Mesodermal cell (in vitro differentiated cells): ENCODE measurements around the gene FGF2.
"Not testable (repeated sequence)": the region's sequence is repeated elsewhere in the genome, so short reads cannot be mapped to it uniquely, and the experiment has no call there.

ENCODE experiments used
- H3K27ac ChIP-seq: 2 replicates; pipeline ENCODE4 v1.7.0; 2013; ENCODE audit warnings: mild to moderate bottlenecking, low read depth, low read length, moderate library complexity; ENCODE audit not compliant: severe bottlenecking
- H3K36me3 ChIP-seq: 2 replicates; pipeline ENCODE4 v1.7.1; 2013; ENCODE audit warnings: mild to moderate bottlenecking, low read length, moderate library complexity; ENCODE audit not compliant: control insufficient read depth, insufficient read depth
- H3K4me1 ChIP-seq: one replicate; pipeline ENCODE4 v1.7.1; 2013; ENCODE audit warnings: mild to moderate bottlenecking, low read length; ENCODE audit not compliant: insufficient read depth, control insufficient read depth, poor library complexity, severe bottlenecking
- H3K4me3 ChIP-seq: 2 replicates; pipeline ENCODE4 v1.7.0; 2013; ENCODE audit warnings: low read length, control low read depth, mild to moderate bottlenecking; ENCODE audit not compliant: insufficient read depth, poor library complexity, severe bottlenecking; ENCODE audit errors: extremely low read depth
- H3K9me3 ChIP-seq: 2 replicates; pipeline ENCODE4 v1.7.1; 2013; ENCODE audit warnings: mild to moderate bottlenecking, low read length, moderate library complexity; ENCODE audit not compliant: control insufficient read depth
- WGBS, 2 experiments: methylation state at CpG; one replicate each; pipeline ENCODE4 v1.1.5; 2013; ENCODE audit warnings: missing lambda C conversion rate in 2 of 2; ENCODE audit not compliant: insufficient coverage in 2 of 2; 5-methylcytosine and 5-hydroxymethylcytosine counted together

The FGF2 gene

DNA sequence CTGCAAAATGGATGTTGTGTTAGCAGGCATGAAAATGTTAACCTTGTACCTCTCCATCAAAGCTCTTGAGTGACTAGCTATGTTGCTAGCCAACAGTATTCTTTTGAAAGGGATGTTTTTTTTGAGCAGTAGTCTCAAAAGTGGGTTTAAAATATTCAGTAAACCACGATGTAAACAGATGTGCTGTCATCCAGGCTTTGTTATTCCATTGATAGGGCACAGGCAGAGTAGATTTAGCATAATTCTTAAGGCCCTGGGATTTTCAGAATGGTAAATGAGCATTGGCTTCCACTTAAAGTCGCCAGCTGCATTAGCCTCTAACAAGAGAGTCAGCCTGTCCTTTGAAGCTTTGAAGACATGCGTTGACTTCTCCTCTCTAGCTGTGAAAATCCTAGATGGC, 18.4 kb downstream of the FGF2 start:
- Histone ChIP-seq H3K9me3 (peaks cover 8% of the 10 kb centered on the region), H3K36me3 (peaks cover 13% of the 10 kb centered on the region), H3K4me3 (no peak overlapping the region), H3K27ac (no peak overlapping the region), H3K4me1 (peaks cover 4% of the 10 kb centered on the region)
- 71 to 87% methylated on average over 3 of the region's 3 CpGs for WGBS, 2 experiments

DNA sequence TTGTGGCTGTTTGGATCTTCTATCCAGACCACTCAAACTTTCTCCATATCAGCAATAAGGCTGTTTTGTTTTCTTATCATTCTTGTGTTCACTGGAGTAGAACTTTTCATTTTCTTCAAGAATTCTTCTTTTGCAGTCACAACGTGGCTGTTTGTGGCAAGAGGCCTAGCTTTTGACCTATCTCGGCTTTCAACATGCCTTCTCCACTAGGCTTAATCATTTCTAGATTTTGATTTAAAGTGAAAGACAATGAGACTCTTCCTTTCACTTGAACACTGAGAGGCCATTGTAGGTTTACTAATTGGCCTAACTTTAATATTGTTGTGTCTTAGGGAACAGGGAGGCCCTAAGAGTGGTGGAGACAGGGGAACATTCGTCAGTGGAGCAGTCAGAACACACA, 19.1 kb downstream of the FGF2 start:
- Histone ChIP-seq H3K4me3 (no peak overlapping the region), H3K36me3 (peaks cover 6% of the 10 kb centered on the region), H3K9me3 (peaks cover 8% of the 10 kb centered on the region), H3K27ac (no peak overlapping the region), H3K4me1 (peaks cover 4% of the 10 kb centered on the region)
- WGBS, 2 experiments = no CpG with 5 or more reads among the region's 3 CpGs

DNA sequence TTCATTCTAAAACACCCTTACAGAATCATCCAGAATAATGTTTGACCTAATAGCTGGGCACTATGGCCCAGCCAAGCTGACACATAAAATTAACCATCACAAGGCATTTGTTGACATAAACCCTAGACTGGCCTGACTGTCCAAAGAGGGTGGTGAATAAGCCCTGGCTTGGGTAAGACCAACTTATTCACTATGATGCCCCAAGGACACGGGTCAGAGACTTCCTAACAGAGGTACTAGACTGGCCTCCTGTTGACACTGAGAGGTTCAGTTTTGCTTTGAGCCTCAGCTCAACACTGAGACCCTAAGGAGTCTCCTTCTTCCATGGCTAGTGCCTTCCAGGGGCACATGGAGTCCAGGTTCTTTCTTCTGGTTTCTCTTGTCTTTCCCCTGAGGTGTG, 21.3 kb downstream of the FGF2 start:
- H3K9me3 ChIP-seq = peaks cover 8% of the 10 kb centered on the region
- H3K36me3 ChIP-seq = peaks cover 3% of the 10 kb centered on the region
- peaks cover 2% of the 10 kb centered on the region for H3K4me1 ChIP-seq
- no peak overlapping the region for H3K27ac ChIP-seq
- 80 to 100% methylated on average over 1 of the region's 1 CpG for WGBS, 2 experiments
- H3K4me3 ChIP-seq = no peak overlapping the region

DNA sequence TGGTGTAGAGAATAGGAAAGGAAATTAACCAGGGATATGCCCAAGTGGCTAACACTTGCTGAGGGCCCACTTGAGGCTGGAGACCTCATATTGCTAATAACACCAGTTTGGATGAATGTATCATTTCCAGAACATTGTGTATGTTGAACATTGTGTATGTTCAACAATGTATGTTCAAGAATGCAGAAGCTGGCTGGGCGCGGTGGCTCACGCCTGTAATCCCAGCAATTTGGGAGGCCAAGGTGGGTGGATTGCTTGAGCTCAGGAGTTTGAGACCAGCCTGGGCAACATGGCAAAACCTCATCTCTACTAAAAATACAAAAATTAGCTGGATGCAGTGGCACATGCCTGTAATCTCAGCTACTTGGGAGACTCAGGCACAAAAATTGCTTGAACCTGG, 23.2 kb downstream of the FGF2 start:
- not testable (repeated sequence) for H3K4me3 ChIP-seq, H3K4me1 ChIP-seq, H3K36me3 ChIP-seq, H3K27ac ChIP-seq, H3K9me3 ChIP-seq
- WGBS, 2 experiments = no CpG with 5 or more reads among the region's 3 CpGs

DNA sequence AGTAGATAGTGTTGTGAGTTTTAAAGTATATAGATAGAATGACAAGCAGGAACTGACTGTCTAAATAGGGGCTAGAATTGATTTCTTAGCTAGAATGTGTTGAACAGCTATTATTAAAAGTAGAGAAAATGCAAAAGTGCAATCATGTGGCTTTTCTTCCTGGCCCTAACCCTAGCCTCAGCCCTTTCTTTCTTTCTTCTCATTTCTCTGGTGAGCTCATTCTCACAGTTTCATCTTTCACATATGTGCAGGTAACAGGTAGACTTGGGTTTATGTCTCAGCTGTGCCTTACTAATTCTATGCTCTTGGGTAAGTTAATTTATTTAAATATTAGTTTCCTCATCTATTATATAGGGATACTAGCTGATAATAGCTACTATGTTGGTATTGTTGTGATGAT, 24.9 kb downstream of the FGF2 start:
- H3K36me3 ChIP-seq = peaks cover 3% of the 10 kb centered on the region

GRCh38 chr4:122854447-122855352, 28.1 kb downstream of the FGF2 start:
- Histone ChIP-seq H3K4me1 (no peaks in the 10 kb centered on the region), H3K4me3 (no peak overlapping the region), H3K27ac (no peak overlapping the region), H3K9me3 (no peaks in the 10 kb centered on the region), H3K36me3 (no peaks in the 10 kb centered on the region)
- WGBS, 2 experiments = 92 to 94% methylated on average over 6 of the region's 10 CpGs

More for the DNA sequence above, 24.9 kb downstream of the FGF2 start:
- Histone ChIP-seq H3K4me1 (no peaks in the 10 kb centered on the region), H3K4me3 (no peak overlapping the region), H3K27ac (no peak overlapping the region), H3K9me3 (peaks cover 8% of the 10 kb centered on the region)

DNA sequence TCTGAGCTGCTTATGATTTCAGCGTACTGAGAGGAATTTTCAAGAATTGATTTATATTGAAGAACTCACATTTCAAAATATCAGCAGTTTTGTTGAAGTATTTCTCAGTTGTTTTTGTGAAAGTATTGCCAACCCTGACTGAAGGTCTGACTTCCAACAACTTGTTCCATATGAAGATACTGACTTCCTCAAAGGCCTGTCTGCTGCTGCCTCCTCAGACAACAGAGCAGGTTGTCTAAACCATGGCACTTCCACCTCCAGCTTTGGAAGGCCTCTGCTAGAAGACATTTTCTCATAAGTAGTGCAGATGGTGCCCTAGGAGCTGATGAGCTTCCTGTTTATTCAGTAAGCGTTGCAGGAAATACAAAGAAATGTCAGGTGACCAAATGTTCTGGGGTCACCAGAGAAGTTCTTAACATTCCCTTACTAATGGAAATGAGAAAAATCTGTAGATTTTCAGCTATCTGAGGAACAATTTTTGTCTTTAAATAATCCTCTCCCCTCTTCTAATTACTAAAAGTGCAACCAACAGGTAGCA, 28.8 kb downstream of the FGF2 start:
- no peaks in the 10 kb centered on the region for H3K9me3 ChIP-seq
- H3K4me1 ChIP-seq = no peaks in the 10 kb centered on the region
- no peaks in the 10 kb centered on the region for H3K36me3 ChIP-seq
- no CpG with 5 or more reads among the region's 2 CpGs for WGBS, 2 experiments
- no peak overlapping the region for H3K27ac ChIP-seq
- no peak overlapping the region for H3K4me3 ChIP-seq

- H3K36me3 ChIP-seq = no peaks in the 10 kb centered on the region
- no peak overlapping the region for H3K27ac ChIP-seq
- WGBS, 2 experiments = 88 to 100% methylated on average over 1 of the region's 2 CpGs
- H3K4me1 ChIP-seq = no peaks in the 10 kb centered on the region
- H3K4me3 ChIP-seq = no peak overlapping the region
- no peaks in the 10 kb centered on the region for H3K9me3 ChIP-seq
Measured at GRCh38 chr4:122857160-122857559, 30.5 kb downstream of the FGF2 start.

- no CpG with 5 or more reads among the region's 2 CpGs for WGBS, 2 experiments
- H3K27ac ChIP-seq = no peak overlapping the region
- H3K9me3 ChIP-seq = no peaks in the 10 kb centered on the region
- no peak overlapping the region for H3K4me3 ChIP-seq
- H3K36me3 ChIP-seq = no peaks in the 10 kb centered on the region
- H3K4me1 ChIP-seq = no peaks in the 10 kb centered on the region
Measured at GRCh38 chr4:122858705-122859104, 32.1 kb downstream of the FGF2 start.

DNA sequence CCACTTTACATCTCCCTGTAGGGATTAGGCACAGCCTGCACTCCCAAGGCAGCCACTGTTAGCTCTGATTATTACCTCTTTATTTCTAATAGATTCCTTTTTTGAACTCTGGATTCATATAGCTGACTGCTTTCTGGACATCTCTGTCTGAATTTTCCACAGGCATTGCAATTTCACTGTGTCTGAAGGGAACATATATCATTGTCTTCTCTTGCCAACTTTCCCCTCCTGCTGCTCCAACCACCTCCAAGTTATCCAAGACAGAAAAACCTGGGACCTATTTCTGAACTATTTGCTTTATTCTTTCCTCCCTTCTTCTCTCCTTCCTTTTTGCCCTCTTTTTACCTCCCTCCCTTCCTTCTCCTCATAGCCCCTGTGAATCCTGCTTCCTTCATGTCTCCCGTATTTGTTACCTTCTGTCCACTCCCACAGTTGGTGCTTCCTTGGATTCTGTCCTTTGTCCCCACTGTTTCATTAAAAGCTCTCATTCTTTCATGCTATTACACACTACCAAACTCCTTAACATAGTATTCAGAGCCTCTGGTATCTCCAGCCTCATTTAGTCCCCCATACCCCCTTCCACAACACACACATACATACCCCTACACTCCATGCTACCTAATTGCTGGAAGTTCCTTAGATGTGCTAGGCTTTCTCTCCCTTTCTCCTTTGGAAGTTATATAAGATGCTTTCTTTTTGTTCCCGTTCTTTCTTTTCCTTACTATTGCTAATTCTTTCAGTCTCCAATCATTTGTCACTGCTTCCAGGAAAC, 34.7 kb downstream of the FGF2 start:
- no peak overlapping the region for H3K27ac ChIP-seq
- H3K9me3 ChIP-seq = no peaks in the 10 kb centered on the region
- H3K4me3 ChIP-seq = no peak overlapping the region
- no peaks in the 10 kb centered on the region for H3K36me3 ChIP-seq
- no peaks in the 10 kb centered on the region for H3K4me1 ChIP-seq
- 84 to 100% methylated on average over 1 of the region's 2 CpGs for WGBS, 2 experiments
